DLD1 (cell line): Measurements from ENCODE around the gene COL25A1.
"Not testable (repeated sequence)": the region's sequence is repeated elsewhere in the genome, so short reads cannot be mapped to it uniquely, and the experiment has no call there.

Source experiments
- in situ Hi-C: cut with HindIII; loops from 2 replicates; pipeline ENCODE4 v1.10.0; 2017; ENCODE audit warnings: low sequenced_read_pairs

Gene COL25A1

DNA sequence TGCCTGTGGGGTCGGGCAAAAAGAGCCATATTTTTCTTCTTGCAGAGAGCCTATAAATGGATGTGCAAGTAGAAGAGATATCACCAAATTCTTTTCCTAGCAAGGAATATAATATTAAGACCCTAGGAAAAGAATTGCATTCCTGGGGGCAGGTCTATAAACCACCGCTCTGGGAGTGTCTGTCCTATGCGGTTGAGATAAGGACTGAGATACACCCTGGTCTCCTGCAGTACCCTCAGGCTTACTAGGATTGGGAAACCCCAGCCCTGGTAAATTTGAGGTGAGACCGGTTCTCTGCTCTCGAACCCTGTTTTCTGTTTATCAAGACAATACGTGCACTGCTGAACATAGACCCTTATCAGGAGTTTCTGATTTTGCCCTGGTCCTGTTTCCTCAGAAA, 280.8 kb downstream of the COL25A1 start:
- in situ Hi-C loops: not testable (repeated sequence)

DNA sequence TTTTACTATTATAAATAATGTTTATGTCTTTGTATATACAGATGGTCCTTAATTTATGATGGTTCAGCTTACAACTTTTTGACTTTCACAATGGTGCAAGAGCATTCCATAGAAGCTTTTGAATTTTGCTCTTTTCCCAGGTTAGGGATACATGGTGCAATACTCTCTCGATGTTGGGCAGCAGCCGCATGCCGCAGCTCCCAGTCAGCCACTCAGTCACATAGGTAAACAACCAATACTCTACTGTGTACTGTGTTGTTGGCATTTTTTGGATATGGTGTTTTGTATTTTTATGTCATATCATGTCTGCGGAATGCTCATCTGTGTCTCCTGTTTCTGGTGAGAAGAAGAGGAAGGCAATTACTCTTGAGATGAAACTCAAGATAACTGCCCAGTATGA, 281.6 kb downstream of the COL25A1 start:
- in situ Hi-C loops: no loop called here

DNA sequence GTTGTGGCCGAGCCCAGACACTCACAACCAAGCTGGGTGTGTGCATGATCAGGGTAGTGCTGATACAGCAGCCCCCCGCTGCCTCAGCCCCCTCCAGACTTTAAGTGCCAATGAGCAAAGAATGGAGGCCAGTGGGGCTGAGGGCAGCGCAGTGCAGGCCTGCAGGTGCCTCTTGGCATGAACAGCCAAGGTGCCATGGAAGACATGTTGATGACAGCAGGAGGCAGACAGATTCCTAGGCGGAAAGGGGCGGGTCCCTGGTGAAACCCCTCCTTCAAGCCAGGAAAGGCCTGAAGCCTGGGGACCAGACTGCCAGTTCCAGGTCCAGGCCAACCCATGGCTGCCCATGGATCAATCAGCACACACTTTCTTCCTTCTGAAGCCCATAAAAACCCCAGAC, 286.3 kb downstream of the COL25A1 start:
- in situ Hi-C loops: no loop called here

DNA sequence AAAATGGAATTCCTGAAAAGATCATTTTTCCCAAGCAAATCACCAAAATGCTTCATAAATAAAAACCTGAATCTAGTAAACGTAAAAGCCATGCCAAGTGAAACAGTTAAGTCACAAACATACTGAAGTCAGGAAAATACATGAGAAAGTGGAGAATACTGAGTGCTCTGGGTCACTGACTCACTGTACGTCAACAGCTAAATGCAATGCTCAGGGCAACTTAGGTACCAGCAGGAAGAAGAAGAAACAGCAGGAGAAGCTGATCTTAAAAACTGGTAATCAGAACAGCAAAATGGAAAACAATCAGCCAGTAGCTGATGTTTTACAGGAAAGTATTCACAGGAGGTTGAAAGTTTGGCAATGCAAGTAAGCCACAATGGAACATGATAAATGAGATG, 287.0 kb downstream of the COL25A1 start:
- in situ Hi-C loops: no loop called here

DNA sequence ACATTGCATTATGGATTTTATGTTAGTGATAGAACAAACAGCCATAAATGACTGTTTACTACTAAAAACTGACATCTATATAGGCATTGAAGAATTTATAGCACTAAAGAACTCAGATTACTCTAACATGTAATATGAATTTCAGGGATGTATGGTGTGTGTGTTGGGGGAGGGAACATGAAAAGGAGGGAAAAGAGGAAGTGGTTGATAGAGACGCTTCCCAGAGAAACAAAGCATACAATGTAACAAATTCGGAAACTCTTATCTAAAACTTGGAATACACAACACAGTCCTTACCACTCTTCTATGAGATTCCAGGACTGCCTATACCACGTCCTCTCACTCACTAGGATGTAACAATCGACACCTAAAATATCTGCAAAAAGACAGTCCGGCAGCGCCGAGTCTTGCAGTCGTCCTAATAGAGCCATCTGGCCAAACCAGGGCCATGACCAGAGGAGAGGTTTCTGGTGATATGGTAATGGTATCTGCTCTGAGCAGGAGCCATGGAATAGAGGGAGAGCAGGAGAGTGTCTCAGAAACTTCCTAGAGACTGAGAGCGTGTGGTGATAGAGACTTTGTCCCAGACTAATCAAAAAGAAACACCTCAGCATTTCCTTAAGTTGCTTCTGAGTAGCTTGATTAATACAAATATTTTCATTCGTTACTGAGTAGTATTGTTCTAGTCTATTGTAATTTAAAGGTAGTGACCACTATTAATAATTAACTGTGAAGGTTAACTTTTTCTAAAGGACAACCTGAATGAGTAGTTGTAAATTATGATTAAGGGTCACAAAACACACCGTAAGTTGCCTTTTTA, 287.7 kb downstream of the COL25A1 start:
- in situ Hi-C loops: no loop called here

DNA sequence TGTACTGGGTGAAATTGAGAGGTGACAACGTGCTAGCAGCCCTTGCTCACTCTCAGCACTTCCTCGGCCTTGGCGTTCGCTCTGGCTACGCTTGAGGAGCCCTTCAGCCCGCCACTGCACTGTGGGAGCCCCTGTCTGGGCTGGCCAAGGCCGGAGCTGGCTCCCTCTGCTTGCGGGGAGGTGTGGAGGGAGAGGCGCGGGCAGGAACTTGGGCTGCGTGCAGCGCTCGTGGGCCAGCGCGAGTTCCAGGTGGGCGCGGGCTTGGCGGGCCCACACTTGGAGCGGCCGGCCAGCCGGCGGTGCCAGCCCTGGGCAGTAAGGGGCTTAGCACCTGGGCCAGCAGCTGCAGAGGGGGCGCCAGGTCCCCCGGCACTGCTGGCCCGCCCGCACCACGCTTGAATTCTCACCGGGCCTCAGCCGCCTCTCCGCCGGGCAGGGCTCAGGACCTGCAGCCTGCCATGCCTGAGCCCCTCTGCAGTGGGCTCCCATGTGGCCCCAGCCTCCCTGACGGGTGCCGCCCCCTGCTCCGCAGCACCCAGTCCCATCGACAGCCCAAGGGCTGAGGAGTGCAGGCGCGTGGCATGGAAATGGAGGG, 290.1 kb downstream of the COL25A1 start:
- in situ Hi-C loops: no loop called here

DNA sequence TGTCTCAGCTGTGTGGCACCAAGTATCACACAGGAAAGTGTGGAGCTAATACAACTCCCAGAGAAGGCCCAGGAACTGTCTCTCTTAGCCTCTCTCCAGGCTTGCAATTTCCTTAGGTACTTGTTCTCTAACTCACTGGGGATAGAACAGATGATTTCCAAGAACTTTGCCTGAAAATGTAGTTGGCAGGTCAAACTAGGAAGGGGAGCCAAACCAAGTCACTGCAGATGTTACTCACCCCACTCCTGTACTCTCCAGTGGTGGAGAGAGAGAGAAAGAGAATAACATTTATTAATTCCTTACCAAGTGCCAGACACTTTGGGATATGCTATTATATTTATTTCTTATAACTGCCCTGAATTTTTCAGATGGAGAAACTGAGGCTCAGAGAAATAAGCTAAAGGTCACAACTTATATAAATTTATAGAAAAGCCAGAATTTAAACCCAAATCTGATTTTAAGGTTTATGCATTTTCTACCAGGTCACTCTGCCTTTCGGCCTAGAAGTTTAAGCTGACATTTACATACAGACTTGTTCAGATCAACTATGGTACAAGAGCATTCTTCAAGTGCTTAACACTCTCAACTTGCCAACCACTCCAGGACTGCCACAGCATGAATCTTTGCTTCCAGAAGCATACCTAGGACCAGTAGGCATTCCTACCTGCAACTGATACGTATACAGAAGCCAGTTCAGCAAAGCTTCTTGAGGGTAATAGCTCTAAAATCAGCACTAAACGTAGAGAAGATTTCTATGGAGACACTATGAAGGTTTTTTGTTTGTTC, 291.0 kb downstream of the COL25A1 start:
- in situ Hi-C loops: no loop called here

DNA sequence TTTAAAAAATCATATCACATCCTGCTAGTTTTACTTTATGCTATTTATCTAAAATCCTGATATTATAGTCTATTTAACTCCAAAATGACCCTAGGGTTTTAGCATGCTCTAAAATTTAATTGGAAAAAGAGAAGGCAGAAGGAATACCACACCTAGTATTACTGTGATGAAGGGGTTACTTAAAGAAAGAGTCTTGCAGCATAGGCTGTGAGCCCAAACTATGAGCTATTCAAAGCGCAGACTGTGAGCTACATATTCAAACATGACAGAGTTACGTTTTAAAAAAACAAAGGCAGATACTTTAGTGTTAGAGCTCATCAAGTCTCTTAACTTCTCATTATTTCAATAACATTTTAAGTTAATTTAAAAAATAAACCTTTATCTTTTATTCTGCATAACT, 291.9 kb downstream of the COL25A1 start:
- in situ Hi-C loops: no loop called here

DNA sequence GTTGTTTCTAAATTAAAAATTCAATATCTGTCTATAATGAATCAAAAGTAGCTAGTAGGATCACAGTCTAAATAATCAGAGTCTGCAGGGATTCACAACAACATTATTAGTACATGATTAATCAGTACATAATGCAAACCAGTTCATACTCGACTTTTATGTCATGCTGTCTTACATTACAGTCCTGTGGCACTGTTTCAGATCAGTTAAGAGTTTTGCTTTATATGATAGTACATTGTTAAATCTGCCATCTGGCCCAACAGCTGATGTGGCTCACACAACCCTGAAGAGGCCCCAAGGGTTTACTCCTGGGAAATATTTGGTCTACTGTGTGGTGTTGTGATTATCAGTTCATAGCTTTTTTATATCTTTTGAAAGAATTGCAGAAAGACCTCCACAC, 292.5 kb downstream of the COL25A1 start:
- in situ Hi-C loops: no loop called here

DNA sequence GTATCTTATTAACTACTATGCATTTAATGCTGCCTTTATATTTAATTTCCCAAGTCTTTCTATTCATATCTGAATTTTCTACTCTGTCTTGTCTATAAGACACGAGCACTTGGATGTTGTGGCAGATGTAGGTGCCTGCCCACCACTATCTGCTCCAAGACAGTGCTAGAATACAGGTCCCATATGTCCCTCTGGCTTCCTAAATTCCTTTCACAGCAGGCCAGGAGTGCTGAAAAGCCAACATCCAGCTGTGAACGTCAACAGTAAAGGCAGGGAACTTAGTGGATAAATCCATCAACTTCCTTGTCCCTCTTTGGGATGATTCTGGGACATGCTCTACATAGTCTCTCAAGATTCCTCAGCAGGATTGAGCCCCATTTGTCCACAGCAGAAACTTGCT, 294.5 kb downstream of the COL25A1 start:
- in situ Hi-C loops: no loop called here

DNA sequence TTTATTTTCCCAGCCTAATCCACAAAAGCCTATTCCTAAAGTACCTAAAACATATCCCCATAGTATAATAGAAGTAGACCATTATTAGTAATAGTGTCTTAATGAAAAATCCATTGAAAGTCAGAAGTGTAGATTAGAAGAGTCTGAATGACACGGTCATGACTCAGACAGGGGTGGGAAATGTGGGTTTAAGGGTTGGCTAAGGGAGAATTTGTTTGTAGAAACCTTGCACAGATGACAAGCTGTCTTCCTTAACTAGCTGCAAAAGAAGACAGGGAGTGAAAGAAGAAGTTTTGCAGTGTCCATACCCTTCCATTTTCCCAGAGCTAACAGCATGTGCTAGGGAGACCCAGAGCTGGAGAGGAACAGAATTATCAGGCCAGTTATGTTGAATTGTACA, 296.9 kb downstream of the COL25A1 start:
- in situ Hi-C loops: no loop called here

DNA sequence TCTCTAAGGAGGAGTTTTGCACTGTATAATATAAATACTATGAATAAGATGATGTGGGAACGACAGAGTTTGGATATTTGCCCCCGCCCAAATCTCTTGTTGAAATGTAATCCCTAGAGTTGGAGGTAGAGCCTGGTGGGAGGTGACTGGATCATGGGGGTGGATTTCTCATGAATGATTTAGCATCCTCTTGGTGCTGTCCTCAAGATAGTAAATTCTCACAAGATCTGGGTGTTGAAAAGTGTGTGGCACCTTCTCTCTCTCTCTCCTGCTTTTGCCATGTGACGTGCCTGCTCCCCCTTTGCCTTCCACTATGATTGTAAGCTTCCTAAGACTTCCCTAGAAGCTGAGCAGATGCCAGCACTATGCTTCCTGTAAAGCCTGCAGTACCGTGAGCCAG, 298.0 kb downstream of the COL25A1 start:
- in situ Hi-C loops: no loop called here

DNA sequence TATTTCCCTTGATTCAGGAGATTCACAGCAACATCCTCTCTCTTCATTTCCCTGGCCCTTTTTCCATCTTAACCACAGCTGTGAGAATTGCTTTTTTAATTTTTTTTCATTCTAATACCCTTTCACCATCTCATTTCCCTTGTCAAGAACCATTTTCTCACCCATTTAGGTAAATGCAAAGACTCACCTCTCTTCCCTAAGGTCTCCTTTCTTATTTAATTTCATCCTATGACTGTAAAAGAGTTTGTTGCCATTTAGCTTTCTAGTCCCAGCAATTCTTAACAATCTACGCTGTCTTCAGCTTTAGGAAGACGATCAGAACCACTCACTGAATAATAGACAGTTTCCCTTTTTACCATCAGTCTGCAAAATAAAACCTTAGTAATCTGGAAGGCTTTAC, 298.5 kb downstream of the COL25A1 start:
- in situ Hi-C loops: no loop called here

DNA sequence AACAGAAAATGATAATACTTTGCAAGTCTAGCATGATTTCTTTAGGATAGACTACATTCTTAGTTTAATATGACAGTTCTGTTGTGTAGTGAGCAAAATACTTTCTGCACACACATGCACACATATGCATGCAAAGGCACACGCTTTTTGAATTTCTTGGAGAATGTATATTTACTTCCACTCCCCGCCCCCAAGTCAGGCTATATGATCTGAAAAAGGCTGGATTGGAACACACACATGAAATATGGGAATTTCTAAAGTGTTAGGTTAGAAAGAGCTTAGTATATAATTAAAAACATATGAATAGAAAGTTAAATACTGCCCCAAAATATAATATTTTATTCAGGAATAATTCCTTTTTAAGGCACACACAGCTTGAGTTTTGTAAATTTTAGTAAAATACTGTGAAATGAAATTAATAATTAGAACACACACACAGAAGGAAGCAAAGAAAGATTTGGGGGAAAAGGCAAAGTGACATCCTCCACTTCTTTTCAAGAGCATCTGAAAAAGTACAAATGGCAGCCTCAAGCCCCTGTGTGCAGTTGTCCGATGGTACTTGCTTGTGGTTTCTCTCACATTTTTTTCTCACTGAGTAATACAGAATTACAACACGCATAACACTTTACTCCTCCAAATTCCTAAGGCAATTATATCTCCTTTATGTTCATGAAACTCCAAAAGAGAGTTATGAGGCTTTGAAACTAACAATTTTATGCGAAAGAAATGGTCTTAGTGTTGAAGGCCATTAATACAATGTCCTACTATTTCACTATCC, 310.7 kb downstream of the COL25A1 start:
- in situ Hi-C loops: no loop called here

DNA sequence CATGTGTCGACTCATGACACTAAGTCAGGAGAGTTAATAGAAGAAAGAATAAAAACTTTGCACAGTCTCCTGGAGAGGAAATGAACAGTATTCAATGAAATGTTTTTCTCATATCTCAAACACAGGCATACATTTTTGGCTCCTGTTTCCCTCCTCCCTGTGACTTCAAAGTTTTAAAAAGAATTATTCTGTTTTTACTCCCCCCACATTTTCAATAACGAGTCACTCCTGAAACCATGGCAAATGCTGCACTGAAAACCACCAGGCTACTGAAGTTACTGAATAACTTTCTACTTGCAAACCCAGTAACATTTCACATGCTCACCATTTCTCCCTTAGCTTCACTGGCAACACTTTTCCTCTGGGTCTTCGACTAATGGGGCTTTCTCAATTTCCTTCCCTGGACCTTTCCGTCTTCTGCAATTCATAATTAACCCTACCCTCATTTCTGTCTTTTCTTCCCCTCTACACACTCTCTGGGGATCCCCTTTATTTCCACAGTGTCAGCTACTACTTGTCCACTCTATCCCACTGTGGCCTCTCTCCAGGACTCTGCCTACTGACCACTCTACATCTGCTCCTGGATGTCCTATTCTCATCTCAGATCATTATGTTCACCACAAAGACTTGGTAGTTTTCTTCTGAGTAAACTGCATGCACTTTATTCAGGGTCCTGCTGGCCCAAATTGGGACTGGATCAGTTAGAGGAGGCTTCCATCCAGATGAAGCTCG, 313.8 kb downstream of the COL25A1 start:
- in situ Hi-C loops: no loop called here

DNA sequence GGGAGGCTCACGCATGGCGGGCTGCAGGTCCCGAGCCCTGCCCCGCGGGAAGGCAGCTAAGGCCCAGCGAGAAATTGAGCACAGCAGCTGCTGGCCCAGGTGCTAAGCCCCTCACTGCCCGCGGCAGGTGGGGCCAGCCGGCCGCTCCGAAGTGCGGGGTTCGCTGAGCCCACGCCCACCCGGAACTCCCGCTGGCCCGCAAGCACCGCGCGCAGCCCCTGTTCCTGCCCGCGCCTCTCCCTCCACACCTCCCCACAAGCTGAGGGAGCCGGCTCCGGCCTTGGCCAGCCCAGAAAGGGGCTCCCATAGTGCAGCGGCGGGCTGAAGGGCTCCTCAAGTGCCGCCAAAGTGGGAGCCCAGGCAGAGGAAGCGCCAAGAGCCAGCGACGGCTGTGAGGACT, 318.0 kb downstream of the COL25A1 start:
- in situ Hi-C loops: not testable (repeated sequence)

DNA sequence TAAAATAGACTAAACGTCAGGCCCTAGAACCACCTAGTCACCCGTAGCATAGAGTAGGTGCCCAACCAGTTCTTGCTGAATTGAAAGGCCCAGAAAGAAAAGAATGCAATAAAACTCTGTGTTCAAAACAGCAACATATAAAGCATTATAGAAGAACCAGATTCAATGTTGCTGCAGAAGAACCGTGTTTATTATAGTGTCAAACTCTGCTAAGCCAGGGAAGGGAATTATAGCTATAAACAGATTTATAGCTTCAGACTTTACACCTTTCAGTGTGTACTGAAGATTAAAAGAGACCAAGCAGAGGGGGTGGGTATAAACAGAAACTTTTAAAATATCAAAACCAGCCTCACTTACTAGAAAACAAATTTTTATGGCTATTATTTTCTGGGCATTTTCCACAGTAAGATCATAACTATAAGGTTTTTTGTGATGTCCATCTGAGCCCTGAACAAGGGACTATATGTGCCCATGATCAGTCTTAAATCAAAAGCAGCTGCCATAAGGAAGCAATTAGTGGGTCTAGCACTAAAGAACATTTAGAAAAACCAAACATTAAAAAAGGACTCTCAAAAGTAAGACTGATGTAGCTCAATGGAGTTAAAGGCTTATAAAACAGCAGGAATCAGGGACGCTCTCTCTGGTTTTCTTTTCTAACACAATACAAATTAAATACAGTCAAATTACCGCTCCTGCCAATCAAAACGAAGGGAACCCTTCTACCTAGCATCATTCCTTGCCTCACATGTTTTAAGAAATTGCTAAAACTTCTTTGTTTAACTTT, 319.9 kb downstream of the COL25A1 start:
- in situ Hi-C loops: no loop called here

DNA sequence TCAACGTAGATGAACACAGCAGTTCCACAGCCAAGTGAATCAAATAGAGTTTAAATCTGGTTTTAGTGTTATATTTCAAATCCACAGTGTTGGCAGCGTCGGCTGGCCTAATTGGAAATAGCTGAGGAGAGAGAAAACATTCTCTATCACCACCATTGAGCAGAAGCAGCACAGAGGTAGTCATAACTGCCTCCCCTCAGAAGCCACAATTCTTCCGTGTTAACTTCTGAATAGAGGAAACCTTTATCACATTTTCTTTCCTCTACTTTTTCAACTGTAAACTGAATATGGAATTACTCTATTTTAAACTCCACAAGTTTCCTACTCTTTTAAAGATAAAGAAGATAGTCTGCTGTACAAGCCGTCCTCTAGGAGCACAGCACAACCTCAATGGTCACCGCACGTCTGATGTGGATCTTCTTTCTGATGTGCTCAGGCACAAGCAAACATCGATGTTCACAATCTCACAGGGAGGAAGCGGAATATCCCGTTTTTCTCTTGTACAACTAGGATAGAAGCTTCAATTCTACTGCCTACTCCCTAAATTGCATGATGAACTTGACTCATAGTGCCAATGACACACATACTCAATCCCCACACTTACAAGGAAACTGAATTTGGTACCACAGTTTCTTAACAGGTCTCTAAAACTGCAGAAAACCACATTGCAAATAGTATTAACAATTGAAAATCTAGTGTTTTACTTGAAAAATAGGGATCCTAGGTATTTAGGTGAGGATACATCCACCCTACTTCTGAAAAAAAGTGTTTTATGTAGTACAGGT, 321.8 kb downstream of the COL25A1 start:
- in situ Hi-C loops: no loop called here

DNA sequence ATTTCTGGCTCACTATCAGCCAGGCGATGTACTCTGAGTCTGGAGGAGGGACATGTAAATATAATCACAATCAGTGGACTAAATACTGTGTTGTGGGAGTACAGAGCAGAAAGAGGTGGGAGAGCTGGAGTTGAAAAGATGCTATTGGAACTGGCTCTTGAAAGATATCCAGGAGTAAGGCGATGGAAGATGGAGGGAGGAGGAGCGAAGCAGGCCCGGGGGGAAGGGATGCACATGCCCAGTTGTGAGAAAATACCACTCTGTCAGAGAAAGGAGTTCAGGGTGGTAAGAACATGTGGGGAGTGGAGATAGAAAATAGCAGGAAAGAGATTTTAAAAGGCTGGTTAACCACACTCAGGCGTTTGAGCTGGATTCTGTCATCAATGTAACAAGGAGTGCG, 322.7 kb downstream of the COL25A1 start:
- in situ Hi-C loops: no loop called here
